Thyroid gland (tissue), 4 donors: ENCODE results near the gene GUCY2C.

Experiments
- CTCF ChIP-seq, 6 experiments: fragments of 200-600 bp in 3 of 6; fragments of 450-650 bp in 3 of 6; sonication (generic) in 3 of 6; IDR thresholded peaks; one replicate each; pipeline ENCODE4 v1.5.1; 2016 to 2019; ENCODE audit warnings: antibody characterized with exemption in 6 of 6, mild to moderate bottlenecking in 2 of 6, inconsistent platforms in 1 of 6, moderate library complexity in 1 of 6
- POLR2A ChIP-seq, 2 donors: fragments of 450-650 bp; IDR thresholded peaks; one replicate each; pipeline ENCODE4 v1.6.1; 2017; ENCODE audit warnings: antibody characterized with exemption in 2 of 2, mild to moderate bottlenecking in 2 of 2, moderate library complexity in 1 of 2

- TF ChIP-seq CTCF (IDR thresholded peaks at IDR 0.05): no peak
- TF ChIP-seq POLR2A (IDR thresholded peaks at IDR 0.05): no peak
These were observed 2.2 kb downstream of the GUCY2C start for GRCh38 chr12:14694145-14694714.
